H9 (cell line): Measurements from ENCODE around the gene SLC35B4. TPM values are rescaled to one million over a fixed set of nuclear protein-coding genes. Genes with fewer than 3 reads are reported as not detected.

Source experiments
- DNase-seq: peaks from one replicate; pipeline ENCODE4 v3.0.0-alpha.2; 2017
- H2AFZ ChIP-seq: one replicate; pipeline ENCODE4 v1.6.1; 2013; ENCODE audit warnings: mild to moderate bottlenecking, low read length, control low read depth, moderate library complexity
- H2AK5ac ChIP-seq: 2 replicates; pipeline ENCODE4 v1.6.1; 2013; ENCODE audit warnings: low read length, control low read depth, mixed read lengths; ENCODE audit not compliant: insufficient read length
- H2BK120ac ChIP-seq: one replicate; pipeline ENCODE4 v1.6.1; 2013; ENCODE audit warnings: low read depth, mild to moderate bottlenecking, low read length, control low read depth, inconsistent platforms; ENCODE audit not compliant: poor library complexity, severe bottlenecking
- H2BK12ac ChIP-seq: 2 replicates; pipeline ENCODE4 v1.6.1; 2013; ENCODE audit warnings: low read length, control low read depth, mixed read lengths, low read depth; ENCODE audit not compliant: insufficient read length
- H2BK15ac ChIP-seq: 2 replicates; pipeline ENCODE4 v1.6.1; 2013; ENCODE audit warnings: low read depth, low read length, control low read depth
- H2BK20ac ChIP-seq: one replicate; pipeline ENCODE4 v1.6.1; 2013; ENCODE audit warnings: low read depth, mild to moderate bottlenecking, low read length, control low read depth, inconsistent platforms; ENCODE audit not compliant: poor library complexity, severe bottlenecking
- H2BK5ac ChIP-seq: 2 replicates; pipeline ENCODE4 v1.6.1; 2013; ENCODE audit warnings: low read length, control low read depth, mixed read lengths; ENCODE audit not compliant: insufficient read length
- H3K14ac ChIP-seq: 2 replicates; pipeline ENCODE4 v1.6.1; 2013; ENCODE audit warnings: low read length, control low read depth; ENCODE audit not compliant: insufficient read depth
- H3K18ac ChIP-seq: 2 replicates; pipeline ENCODE4 v1.6.1; 2013; ENCODE audit warnings: low read depth, mild to moderate bottlenecking, mixed read lengths, low read length, control low read depth; ENCODE audit not compliant: insufficient read length
- H3K23ac ChIP-seq: 2 replicates; pipeline ENCODE4 v1.6.1; 2013; ENCODE audit warnings: low read length, control low read depth, mixed read lengths, low read depth; ENCODE audit not compliant: insufficient read length
- H3K23me2 ChIP-seq: 2 replicates; pipeline ENCODE4 v1.6.1; 2013; ENCODE audit warnings: low read depth, mild to moderate bottlenecking, mixed read lengths, low read length, control low read depth; ENCODE audit not compliant: insufficient read length, poor library complexity, severe bottlenecking
- H3K27ac ChIP-seq: 2 replicates; pipeline ENCODE4 v1.5.1; 2013; ENCODE audit warnings: low read length, control low read depth, mixed read lengths, low read depth; ENCODE audit not compliant: insufficient read length
- H3K27me3 ChIP-seq: 2 replicates; pipeline ENCODE4 v1.6.1; 2013; ENCODE audit warnings: low read length, control low read depth, inconsistent platforms; ENCODE audit not compliant: insufficient read depth
- H3K4ac ChIP-seq: 2 replicates; pipeline ENCODE4 v1.6.1; 2013; ENCODE audit warnings: low read depth, mild to moderate bottlenecking, control low read depth, inconsistent platforms, low read length, moderate library complexity
- H3K4me1 ChIP-seq: 2 replicates; pipeline ENCODE4 v1.6.1; 2013; ENCODE audit warnings: low read length, control low read depth, inconsistent platforms; ENCODE audit not compliant: insufficient read depth
- H3K4me2 ChIP-seq: 2 replicates; pipeline ENCODE4 v1.6.1; 2013; ENCODE audit warnings: low read length, control low read depth, mixed read lengths; ENCODE audit not compliant: insufficient read length, insufficient read depth
- H3K56ac ChIP-seq: 2 replicates; pipeline ENCODE4 v1.6.1; 2013; ENCODE audit warnings: low read depth, mild to moderate bottlenecking, mixed read lengths, low read length, control low read depth; ENCODE audit not compliant: insufficient read length
- H3K79me1 ChIP-seq: 2 replicates; pipeline ENCODE4 v1.6.1; 2013; ENCODE audit warnings: low read depth, mild to moderate bottlenecking, moderate library complexity, low read length, control low read depth, inconsistent platforms; ENCODE audit not compliant: insufficient read depth, poor library complexity, severe bottlenecking
- H3K79me2 ChIP-seq: 2 replicates; pipeline ENCODE4 v1.6.1; 2013; ENCODE audit warnings: low read length, control low read depth, inconsistent platforms; ENCODE audit not compliant: insufficient read depth
- H3K9ac ChIP-seq: 2 replicates; pipeline ENCODE4 v1.6.1; 2013; ENCODE audit warnings: low read length, control low read depth, mixed read lengths; ENCODE audit not compliant: insufficient read length; ENCODE audit errors: extremely low read depth
- H3K9me3 ChIP-seq: one replicate; pipeline ENCODE4 v1.6.1; 2013; ENCODE audit warnings: low read depth, low read length, inconsistent platforms; ENCODE audit not compliant: control insufficient read depth
- H3T11ph ChIP-seq: one replicate; pipeline ENCODE4 v1.6.1; 2013; ENCODE audit warnings: mild to moderate bottlenecking, low read length, control low read depth, inconsistent platforms
- H4K20me1 ChIP-seq: one replicate; pipeline ENCODE4 v1.6.1; 2013; ENCODE audit not compliant: control insufficient read depth, insufficient read length, insufficient read depth
- H4K5ac ChIP-seq: 2 replicates; pipeline ENCODE4 v1.6.1; 2013; ENCODE audit warnings: low read depth, mild to moderate bottlenecking, mixed read lengths, low read length, control low read depth; ENCODE audit not compliant: insufficient read length
- H4K8ac ChIP-seq: replicated peaks from 2 replicates; pipeline ENCODE4 v1.6.1; 2013; ENCODE audit warnings: low read length, control low read depth, mixed read lengths, low read depth; ENCODE audit not compliant: insufficient read length
- H4K91ac ChIP-seq: 2 replicates; pipeline ENCODE4 v1.6.1; 2013; ENCODE audit warnings: low read depth, mild to moderate bottlenecking, moderate library complexity, mixed read lengths, low read length, control low read depth; ENCODE audit not compliant: insufficient read length
- H3K27ac Mint-ChIP-seq, 3 experiments: 2 replicates in 2 of 3; 3 replicates in 1 of 3; pipeline ENCODE4 v1.8.0; 2020 to 2021; ENCODE audit warnings: mixed read lengths in 3 of 3, mild to moderate bottlenecking in 1 of 3, moderate library complexity in 1 of 3
- H3K27me3 Mint-ChIP-seq: 2 replicates; pipeline ENCODE4 v1.8.0; 2021; ENCODE audit warnings: low read depth, mild to moderate bottlenecking, moderate library complexity, mixed read lengths
- H3K36me3 Mint-ChIP-seq, 3 experiments: 2 replicates in 2 of 3; 3 replicates in 1 of 3; pipeline ENCODE4 v1.8.0; 2020 to 2021; ENCODE audit warnings: low read depth in 3 of 3, mixed read lengths in 3 of 3; ENCODE audit not compliant: insufficient read depth in 1 of 3
- H3K4me1 Mint-ChIP-seq, 2 experiments: 2 replicates each; pipeline ENCODE4 v1.8.0; 2020; ENCODE audit warnings: mixed read lengths in 2 of 2
- H3K4me3 Mint-ChIP-seq, 2 experiments: 2 replicates in 1 of 2; 3 replicates in 1 of 2; pipeline ENCODE4 v1.8.0; 2020 to 2021; ENCODE audit warnings: mild to moderate bottlenecking in 2 of 2, mixed read lengths in 2 of 2, moderate library complexity in 1 of 2
- H3K9me3 Mint-ChIP-seq, 2 experiments: 2 replicates in 1 of 2; 3 replicates in 1 of 2; pipeline ENCODE4 v1.8.0; 2020; ENCODE audit warnings: mild to moderate bottlenecking in 2 of 2, mixed read lengths in 2 of 2, moderate library complexity in 1 of 2
- WGBS: extraction: QIAGEN DNeasy Blood & Tissue Kit; methylation state at CpG from one replicate; pipeline ENCODE4 v1.1.7; 2013; ENCODE audit warnings: missing lambda C conversion rate, low lambda C conversion rate, mixed read lengths; ENCODE audit not compliant: insufficient read length; ENCODE audit errors: extremely low coverage; 5-methylcytosine and 5-hydroxymethylcytosine counted together
- total RNA-seq: library from RNA; stranded (reverse); gene quantifications from 2 replicates; pipeline ENCODE4 v1.2.1, GENCODE V29; 2021
- TF ChIP-seq, protein P1 (sequence below): fragments of 200-600 bp; sonication (generic); conservative IDR thresholded peaks from 3 replicates; pipeline ENCODE4 v1.8.0; 2021; ENCODE audit warnings: antibody characterized with exemption, mild to moderate bottlenecking

SLC35B4 gene
- total RNA-seq, 1 experiment from 2014 or later, result 33.4 TPM

GRCh38 chr7:134362587-134363483 lies 46.1 kb upstream of the SLC35B4 start:
- no peak overlapping the region for H2BK120ac ChIP-seq
- H3K36me3 Mint-ChIP-seq, result no peaks in the 10 kb centered on the region; a peak in 1 of 7 replicates
- H3K18ac ChIP-seq, result no peak overlapping the region
- no peak overlapping the region for H4K8ac ChIP-seq
- no peaks in the 10 kb centered on the region for H3K4me1 ChIP-seq
- H3K9me3 Mint-ChIP-seq, result peaks cover 0 to 3% of the 10 kb centered on the region in 2 experiments; a peak in 2 of 5 replicates
- H3K27ac ChIP-seq, result no peak overlapping the region
- H2AFZ ChIP-seq, result no peak overlapping the region
- TF ChIP-seq, protein P1, sequence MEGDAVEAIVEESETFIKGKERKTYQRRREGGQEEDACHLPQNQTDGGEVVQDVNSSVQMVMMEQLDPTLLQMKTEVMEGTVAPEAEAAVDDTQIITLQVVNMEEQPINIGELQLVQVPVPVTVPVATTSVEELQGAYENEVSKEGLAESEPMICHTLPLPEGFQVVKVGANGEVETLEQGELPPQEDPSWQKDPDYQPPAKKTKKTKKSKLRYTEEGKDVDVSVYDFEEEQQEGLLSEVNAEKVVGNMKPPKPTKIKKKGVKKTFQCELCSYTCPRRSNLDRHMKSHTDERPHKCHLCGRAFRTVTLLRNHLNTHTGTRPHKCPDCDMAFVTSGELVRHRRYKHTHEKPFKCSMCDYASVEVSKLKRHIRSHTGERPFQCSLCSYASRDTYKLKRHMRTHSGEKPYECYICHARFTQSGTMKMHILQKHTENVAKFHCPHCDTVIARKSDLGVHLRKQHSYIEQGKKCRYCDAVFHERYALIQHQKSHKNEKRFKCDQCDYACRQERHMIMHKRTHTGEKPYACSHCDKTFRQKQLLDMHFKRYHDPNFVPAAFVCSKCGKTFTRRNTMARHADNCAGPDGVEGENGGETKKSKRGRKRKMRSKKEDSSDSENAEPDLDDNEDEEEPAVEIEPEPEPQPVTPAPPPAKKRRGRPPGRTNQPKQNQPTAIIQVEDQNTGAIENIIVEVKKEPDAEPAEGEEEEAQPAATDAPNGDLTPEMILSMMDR, result no peak
- H3K27ac Mint-ChIP-seq, result no peak overlapping the region
- no peak overlapping the region for H3T11ph ChIP-seq
- no peak overlapping the region for H4K91ac ChIP-seq
- no peaks in the 10 kb centered on the region for H4K20me1 ChIP-seq
- H3K4me1 Mint-ChIP-seq, result no peaks in the 10 kb centered on the region
- no peaks in the 10 kb centered on the region for H3K9me3 ChIP-seq
- no peak overlapping the region for H3K9ac ChIP-seq
- no peak overlapping the region for H2BK15ac ChIP-seq
- no peak overlapping the region for H2BK5ac ChIP-seq
- WGBS, result no CpG with 5 or more reads among the region's 8 CpGs
- no peak overlapping the region for H3K56ac ChIP-seq
- H3K4me3 Mint-ChIP-seq, result no peak overlapping the region
- H2BK20ac ChIP-seq, result no peak overlapping the region
- no peaks in the 10 kb centered on the region for H3K27me3 ChIP-seq
- H3K4me2 ChIP-seq, result no peak overlapping the region
- H2AK5ac ChIP-seq, result no peak overlapping the region
- H3K23ac ChIP-seq, result no peak overlapping the region
- H3K23me2 ChIP-seq, result no peaks in the 10 kb centered on the region
- H3K14ac ChIP-seq, result no peak overlapping the region
- no peak overlapping the region for H3K4ac ChIP-seq
- no peak for DNase-seq
- H2BK12ac ChIP-seq, result no peak overlapping the region
- H4K5ac ChIP-seq, result no peak overlapping the region
- no peaks in the 10 kb centered on the region for H3K79me2 ChIP-seq
- H3K27me3 Mint-ChIP-seq, result peaks cover 10% of the 10 kb centered on the region
- H3K79me1 ChIP-seq, result no peaks in the 10 kb centered on the region
